Activated CD4-positive, alpha-beta T cell treated with anti-CD3 and anti-CD28 coated beads for 36 hours (primary cell): ENCODE measurements around the gene CABP4. TPM values are rescaled to one million over a fixed set of nuclear protein-coding genes. Genes with fewer than 3 reads are reported as not detected.
A peak's percentile ranks its signal among the peaks of the same experiment; 100 is the strongest.

ENCODE experiments used
- ATAC-seq: fragments of 200-7000 bp; cut with Tn5 transposase; one replicate; pipeline ENCODE4 v1.10.0; 2021; ENCODE audit warnings: mild to moderate bottlenecking, moderate library complexity
- CTCF ChIA-PET: fragments of 350-600 bp; sonication (Branson Sonifier 250); formaldehyde crosslinking; loops from one replicate; lab custom pipeline; 2021; ENCODE audit warnings: antibody characterized with exemption; lab: Charles Lee
- POLR2A ChIA-PET: fragments of 350-600 bp; sonication (Branson Sonifier 250); formaldehyde crosslinking; loops from one replicate; lab custom pipeline; 2021; ENCODE audit warnings: antibody characterized with exemption, inconsistent platforms; lab: Charles Lee
- DNase-seq: peaks from one replicate; pipeline ENCODE4 v3.0.0-alpha.2; 2020
- H3K27ac Mint-ChIP-seq: one replicate; pipeline ENCODE4 v1.8.0; 2021; ENCODE audit warnings: mixed read lengths
- H3K27me3 Mint-ChIP-seq: one replicate; pipeline ENCODE4 v1.8.0; 2021; ENCODE audit warnings: mixed read lengths
- H3K36me3 Mint-ChIP-seq: one replicate; pipeline ENCODE4 v1.8.0; 2021; ENCODE audit warnings: low read depth, mixed read lengths
- H3K4me1 Mint-ChIP-seq: one replicate; pipeline ENCODE4 v1.8.0; 2021; ENCODE audit warnings: mixed read lengths
- H3K4me3 Mint-ChIP-seq: one replicate; pipeline ENCODE4 v1.8.0; 2021; ENCODE audit warnings: mild to moderate bottlenecking, moderate library complexity, mixed read lengths
- H3K9me3 Mint-ChIP-seq: one replicate; pipeline ENCODE4 v1.8.0; 2021; ENCODE audit warnings: low read depth, mixed read lengths
- intact Hi-C, 2 experiments: fragments of 100-400 bp; cut with DNase I in 1 of 2; cut with micrococcal nuclease in 1 of 2; formaldehyde crosslinking; loops; one replicate each; pipeline versions ENCODE4 v1.14.2 to v1.15.1; 2022 to 2024; cut with DNase I, micrococcal nuclease
- total RNA-seq, 2 experiments: library from RNA; stranded (reverse); gene quantifications; one replicate each; pipeline ENCODE4 v1.2.3, GENCODE V29; 2021

Gene CABP4
- total RNA-seq, 2 experiments from 2014 or later: 0.37 to 0.46 TPM

- no peak for ATAC-seq
- Mint-ChIP-seq H3K27ac (peak overlapping the region; percentile 28), H3K4me1 (peaks cover 60% of the 10 kb centered on the region), H3K9me3 (no peaks in the 10 kb centered on the region), H3K27me3 (no peaks in the 10 kb centered on the region), H3K36me3 (peaks cover 30% of the 10 kb centered on the region), H3K4me3 (no peak overlapping the region)
- peak; percentile 29 for DNase-seq
- ChIA-PET CTCF (no interaction called here), POLR2A (no interaction called here)
- intact Hi-C loops: no loop called here
Measured at GRCh38 chr11:67441731-67442351, 13.3 kb upstream of the CABP4 start.

GRCh38 chr11:67442504-67443404 is 12.4 kb upstream of the CABP4 start:
- H3K9me3 Mint-ChIP-seq: no peaks in the 10 kb centered on the region
- intact Hi-C loops: loop anchor here in 1 of 2 experiments (1.0 kb wide), 1 partner anchor 14 kb away; the partner anchor contains the start of gene RPS6KB2
- H3K36me3 Mint-ChIP-seq: peaks cover 22% of the 10 kb centered on the region
- ATAC-seq: no peak
- CTCF ChIA-PET: no interaction called here
- H3K27me3 Mint-ChIP-seq: no peaks in the 10 kb centered on the region
- H3K4me1 Mint-ChIP-seq: peaks cover 69% of the 10 kb centered on the region
- POLR2A ChIA-PET: no interaction called here
- H3K4me3 Mint-ChIP-seq: peak overlapping the region; percentile 59
- peak; percentile 25 for DNase-seq
- peak overlapping the region; percentile 55 for H3K27ac Mint-ChIP-seq

DNA sequence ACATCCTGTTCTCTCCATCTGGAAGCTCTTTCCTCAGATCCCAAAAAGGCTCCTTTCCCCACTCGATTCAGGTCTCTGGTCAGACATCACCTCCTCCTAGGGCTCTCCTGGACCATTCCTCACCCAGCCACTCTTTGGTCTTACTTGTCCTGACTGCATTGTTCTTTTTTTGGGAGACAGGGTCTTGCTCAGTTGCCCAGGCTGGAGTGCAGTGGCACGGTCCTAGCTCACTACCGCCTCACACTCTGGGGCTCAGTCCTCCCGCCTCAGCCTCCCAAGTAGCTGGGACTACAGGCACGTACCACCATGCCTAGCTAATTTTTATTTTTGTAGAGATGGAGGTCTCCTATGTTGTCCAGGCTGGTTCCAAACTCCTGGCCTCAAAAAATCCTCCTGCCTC is 9.6 kb upstream of the CABP4 start:
- Mint-ChIP-seq H3K4me1 (peaks cover 69% of the 10 kb centered on the region), H3K27me3 (no peaks in the 10 kb centered on the region), H3K36me3 (no peaks in the 10 kb centered on the region), H3K9me3 (no peaks in the 10 kb centered on the region), H3K27ac (peak overlapping the region; percentile 91), H3K4me3 (no peak overlapping the region)
- ChIA-PET CTCF (no interaction called here), POLR2A (no interaction called here)
- DNase-seq (no peak), ATAC-seq (no peak)
- intact Hi-C loops: no loop called here

DNA sequence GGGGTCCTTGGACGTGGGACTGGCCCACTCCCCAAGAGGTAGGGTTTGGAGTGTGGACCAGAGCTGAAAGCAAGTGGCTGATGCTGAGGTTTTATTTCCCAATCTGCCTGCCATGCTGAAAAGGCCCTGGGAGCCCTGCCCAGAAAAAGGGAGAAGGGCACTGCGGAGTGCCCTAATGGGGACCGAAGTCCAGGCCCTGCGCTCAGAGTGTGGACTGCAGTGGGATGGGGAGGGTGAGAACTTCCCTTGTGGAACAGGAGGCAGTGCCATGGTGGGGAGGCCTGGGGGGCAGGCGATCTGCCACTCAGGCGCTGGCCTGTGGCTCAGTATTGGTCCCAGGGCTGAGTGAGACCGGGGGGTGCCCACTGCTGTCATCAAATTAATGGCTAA is 6.9 kb upstream of the CABP4 start:
- CTCF ChIA-PET: interaction anchor here (1.2 to 1.4 kb wide), 2 partner anchors 9 to 10 kb away, joined by 4 read pairs; partner anchors contain the start of gene PTPRCAP
- POLR2A ChIA-PET: interaction anchor here (0.5 kb wide), 1 partner anchor 26 kb away, joined by 4 read pairs; no protein-coding TSS in a partner anchor
- H3K4me3 Mint-ChIP-seq: no peak overlapping the region
- H3K4me1 Mint-ChIP-seq: peaks cover 54% of the 10 kb centered on the region
- no peaks in the 10 kb centered on the region for H3K9me3 Mint-ChIP-seq
- no peaks in the 10 kb centered on the region for H3K36me3 Mint-ChIP-seq
- H3K27ac Mint-ChIP-seq: peak overlapping the region; percentile 19
- DNase-seq (no peak), ATAC-seq (no peak)
- no peaks in the 10 kb centered on the region for H3K27me3 Mint-ChIP-seq
- intact Hi-C loops: no loop called here

GRCh38 chr11:67449116-67449844 is 5.9 kb upstream of the CABP4 start:
- POLR2A ChIA-PET: interaction anchor here (1.4 kb wide), 1 partner anchor 12 kb away, joined by 5 read pairs; the partner anchor contains the start of gene PTPRCAP
- no peaks in the 10 kb centered on the region for H3K36me3 Mint-ChIP-seq
- no peaks in the 10 kb centered on the region for H3K27me3 Mint-ChIP-seq
- intact Hi-C loops: no loop called here
- DNase-seq: no peak
- no peak overlapping the region for H3K4me3 Mint-ChIP-seq
- CTCF ChIA-PET: no interaction called here
- no peak overlapping the region for H3K27ac Mint-ChIP-seq
- peaks cover 53% of the 10 kb centered on the region for H3K4me1 Mint-ChIP-seq
- no peak for ATAC-seq
- no peaks in the 10 kb centered on the region for H3K9me3 Mint-ChIP-seq

DNA sequence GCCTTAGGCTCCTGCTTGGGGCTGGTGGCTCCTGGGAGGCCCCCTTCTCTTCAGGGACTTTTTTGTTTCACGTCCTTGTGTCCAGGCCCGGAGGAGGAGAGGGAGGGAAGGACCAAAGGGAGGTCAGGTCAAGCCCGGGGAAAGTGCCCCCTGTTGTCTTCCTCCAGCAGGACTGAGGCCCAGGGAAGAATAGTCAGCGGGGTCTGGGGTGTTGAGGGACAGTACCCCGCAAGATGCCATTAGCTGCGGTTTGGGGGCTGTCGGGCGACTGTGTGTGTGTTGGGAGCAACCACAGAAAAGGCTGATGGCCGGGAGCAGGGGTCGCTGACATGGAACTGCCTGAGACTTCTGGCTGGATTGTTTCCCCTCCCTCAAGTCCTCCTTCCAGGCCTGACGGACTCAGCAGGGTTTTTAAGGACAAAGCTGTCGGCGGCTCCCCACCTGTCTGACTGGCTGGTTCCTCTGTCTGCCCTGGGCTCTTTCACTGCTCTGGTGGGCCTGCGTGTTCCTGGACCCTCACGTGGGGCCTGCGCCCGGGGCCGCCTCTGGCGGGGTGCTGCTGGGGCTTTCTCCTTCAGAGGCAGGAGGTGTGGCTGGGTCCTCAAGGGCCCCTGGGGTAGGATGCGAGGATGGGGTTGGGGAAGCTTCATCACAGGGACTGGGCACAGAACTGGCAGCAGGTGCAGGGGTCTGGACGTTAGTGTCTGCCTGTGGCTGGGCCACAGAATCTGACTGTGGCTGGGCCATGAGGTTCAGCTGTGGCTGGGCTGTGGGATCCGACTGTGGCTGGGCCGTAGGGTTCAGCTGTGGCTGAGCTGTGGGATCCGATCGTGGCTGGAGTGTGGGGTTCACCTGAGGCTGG is 4.1 kb upstream of the CABP4 start:
- Mint-ChIP-seq H3K4me3 (no peak overlapping the region), H3K9me3 (no peaks in the 10 kb centered on the region), H3K36me3 (no peaks in the 10 kb centered on the region), H3K27ac (no peak overlapping the region), H3K4me1 (peaks cover 35% of the 10 kb centered on the region), H3K27me3 (no peaks in the 10 kb centered on the region)
- ATAC-seq (no peak), DNase-seq (no peak)
- ChIA-PET CTCF (interaction anchor here (0.6 to 1.2 kb wide), 3 partner anchors 100 to 1178 kb away, joined by 3 read pairs; no protein-coding TSS in a partner anchor), POLR2A (interaction anchor here (1.1 to 1.4 kb wide), 2 partner anchors 14 to 44 kb away, joined by 3 to 5 read pairs; partner anchors contain the start of gene PTPRCAP)
- intact Hi-C loops: no loop called here

- H3K36me3 Mint-ChIP-seq: no peaks in the 10 kb centered on the region
- H3K27me3 Mint-ChIP-seq: no peaks in the 10 kb centered on the region
- CTCF ChIA-PET: interaction anchor here (1.2 kb wide), 1 partner anchor 100 kb away, joined by 3 read pairs; no protein-coding TSS in a partner anchor
- DNase-seq (no peak), ATAC-seq (no peak)
- no peak overlapping the region for H3K4me3 Mint-ChIP-seq
- H3K27ac Mint-ChIP-seq: no peak overlapping the region
- peaks cover 30% of the 10 kb centered on the region for H3K4me1 Mint-ChIP-seq
- POLR2A ChIA-PET: no interaction called here
- no peaks in the 10 kb centered on the region for H3K9me3 Mint-ChIP-seq
- intact Hi-C loops: no loop called here
Measured at GRCh38 chr11:67451658-67451976, 3.5 kb upstream of the CABP4 start.

GRCh38 chr11:67452141-67452952 is 2.8 kb upstream of the CABP4 start, which contains the start of gene GPR152:
Gene GPR152 (minus strand): TSS chr11:67452729. CDS start chr11:67452724, 5 bp downstream.
- CTCF ChIA-PET: interaction anchor here (0.6 to 0.7 kb wide), 2 partner anchors 53 to 201 kb away, joined by 3 read pairs; partner anchors contain the start of gene PITPNM1
- Mint-ChIP-seq H3K36me3 (no peaks in the 10 kb centered on the region), H3K4me1 (peaks cover 22% of the 10 kb centered on the region), H3K4me3 (no peak within 1 kb of the TSS), H3K27me3 (no peaks in the 10 kb centered on the region), H3K27ac (no peak within 1 kb of the TSS), H3K9me3 (no peaks in the 10 kb centered on the region)
- intact Hi-C loops: no loop called here
- POLR2A ChIA-PET: interaction anchor here (0.7 kb wide), 1 partner anchor 212 kb away, joined by 4 read pairs; no protein-coding TSS in a partner anchor
- no peak for DNase-seq
- no peak for ATAC-seq

- Mint-ChIP-seq H3K9me3 (no peaks in the 10 kb centered on the region), H3K4me3 (no peak overlapping the region), H3K36me3 (no peaks in the 10 kb centered on the region), H3K4me1 (peaks cover 10% of the 10 kb centered on the region), H3K27ac (no peak overlapping the region), H3K27me3 (no peaks in the 10 kb centered on the region)
- ATAC-seq (no peak), DNase-seq (no peak)
- CTCF ChIA-PET: no interaction called here
- POLR2A ChIA-PET: no interaction called here
- intact Hi-C loops: no loop called here
Measured at GRCh38 chr11:67453816-67454732, 1.1 kb upstream of the CABP4 start.
